Inferior parietal cortex (tissue), 1 donor: Measurements from ENCODE around the gene FBXO28.

Experiments used
- DNase-seq: peaks from one replicate; pipeline ENCODE4 v3.0.0-alpha.2; 2016; ENCODE audit errors: extremely low spot score

The FBXO28 gene

GRCh38 chr1:224157316-224157715 is 43.4 kb downstream of the FBXO28 start:
- DNase-seq, result no peak

- DNase-seq, result no peak
These were observed 45.6 kb downstream of the FBXO28 start for GRCh38 chr1:224159541-224159940.

DNA sequence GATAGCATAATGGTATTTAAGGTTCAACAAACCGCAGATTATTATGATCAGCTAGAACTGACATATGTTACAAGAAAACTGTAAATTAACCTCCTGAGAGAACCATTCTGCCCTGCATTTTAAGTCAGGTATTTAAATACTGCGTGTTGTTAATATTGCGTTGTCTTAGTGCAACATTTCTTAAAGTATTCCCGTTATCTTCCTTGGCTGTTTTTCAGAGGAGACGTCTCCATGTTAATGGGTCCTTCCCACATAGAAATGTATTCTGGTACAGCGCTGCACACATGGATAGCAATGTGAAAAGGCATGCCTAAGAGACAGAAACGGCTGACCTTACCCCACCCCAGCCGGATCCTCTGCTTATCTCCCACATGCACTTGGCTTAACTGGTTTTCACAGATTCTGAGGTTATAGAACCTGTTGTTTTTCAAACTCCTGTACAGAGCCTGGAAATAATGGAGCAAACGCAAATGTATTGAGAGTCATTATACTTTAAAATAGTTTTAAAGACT is 46.3 kb downstream of the FBXO28 start:
- DNase-seq, result peak; percentile 13

DNA sequence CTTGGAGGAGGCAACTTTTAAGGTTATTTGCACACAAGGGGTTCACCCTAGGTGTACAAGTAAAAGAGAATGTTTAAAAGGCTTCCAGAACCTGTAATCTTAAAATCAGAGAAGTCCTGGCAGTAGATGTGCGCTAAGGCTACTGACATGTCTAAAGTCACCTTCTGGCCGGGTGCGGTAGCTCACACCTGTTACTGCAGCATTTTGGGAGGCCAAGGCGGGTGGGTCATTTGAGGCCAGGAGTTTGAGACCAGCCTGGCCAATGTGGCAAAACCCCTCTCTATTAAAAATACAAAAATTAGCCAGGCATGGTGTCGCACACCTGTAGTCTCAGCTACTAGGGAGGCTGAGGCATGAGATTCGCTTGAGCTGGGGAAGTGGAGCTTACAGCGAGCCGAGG is 48.9 kb downstream of the FBXO28 start:
- DNase-seq, result no peak

- no peak for DNase-seq
These were observed 49.4 kb downstream of the FBXO28 start for GRCh38 chr1:224163311-224163710.

DNA sequence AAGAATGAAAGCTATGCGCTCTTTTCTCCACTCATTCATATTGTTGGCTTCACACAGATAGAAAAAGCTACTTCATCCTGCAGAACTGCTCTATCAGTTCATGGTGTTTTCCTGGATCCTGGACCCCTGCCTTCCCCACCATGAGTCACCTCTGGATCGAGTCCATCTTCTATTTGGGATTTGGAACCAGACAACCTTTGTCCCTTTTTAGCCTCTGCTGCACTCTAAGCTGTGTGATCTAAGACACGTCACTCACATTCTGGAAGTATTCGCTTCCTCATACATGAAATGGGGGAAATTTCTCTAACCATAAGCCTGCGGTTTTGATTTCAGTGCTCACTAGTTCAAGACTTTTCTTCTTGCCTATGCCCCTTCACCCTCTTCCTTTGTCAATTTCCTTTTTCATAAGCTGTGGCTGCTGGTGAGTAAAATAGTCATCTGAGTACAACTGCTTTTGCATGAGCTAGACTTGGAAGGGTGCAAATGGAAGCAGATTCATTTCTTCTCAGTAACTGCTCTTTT is 55.0 kb downstream of the FBXO28 start:
- peak; percentile 16 for DNase-seq

GRCh38 chr1:224169718-224170270 is 55.9 kb downstream of the FBXO28 start:
- no peak for DNase-seq

- no peak for DNase-seq
These were observed 56.4 kb downstream of the FBXO28 start for GRCh38 chr1:224170343-224170742.

GRCh38 chr1:224170748-224171478 is 57.0 kb downstream of the FBXO28 start:
- DNase-seq, result no peak

GRCh38 chr1:224172229-224172628 is 58.3 kb downstream of the FBXO28 start:
- DNase-seq, result no peak

- DNase-seq, result no peak
These were observed 59.6 kb downstream of the FBXO28 start for GRCh38 chr1:224173523-224173922.

DNA sequence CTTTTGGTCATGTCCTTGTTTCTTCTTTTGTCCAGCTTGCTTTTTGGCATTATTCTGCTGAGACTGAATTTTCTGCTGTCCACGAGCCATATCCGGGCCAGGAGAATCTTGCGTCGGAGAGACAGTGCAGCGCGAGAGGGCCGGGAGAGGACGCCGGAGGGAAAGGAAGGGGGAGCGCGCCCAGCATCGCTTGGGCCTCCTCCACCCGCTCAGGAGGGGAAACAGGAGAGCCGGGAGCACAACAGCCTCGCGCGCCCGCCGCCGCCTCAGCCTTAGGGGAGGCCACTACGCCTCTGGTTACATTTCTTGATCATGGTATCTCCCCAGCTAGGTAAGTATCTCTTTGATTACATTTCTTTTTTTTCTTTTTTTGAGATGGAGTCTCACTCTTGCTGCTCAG is 61.7 kb downstream of the FBXO28 start:
- no peak for DNase-seq

GRCh38 chr1:224177356-224177999 is 63.6 kb downstream of the FBXO28 start:
- DNase-seq, result no peak

DNA sequence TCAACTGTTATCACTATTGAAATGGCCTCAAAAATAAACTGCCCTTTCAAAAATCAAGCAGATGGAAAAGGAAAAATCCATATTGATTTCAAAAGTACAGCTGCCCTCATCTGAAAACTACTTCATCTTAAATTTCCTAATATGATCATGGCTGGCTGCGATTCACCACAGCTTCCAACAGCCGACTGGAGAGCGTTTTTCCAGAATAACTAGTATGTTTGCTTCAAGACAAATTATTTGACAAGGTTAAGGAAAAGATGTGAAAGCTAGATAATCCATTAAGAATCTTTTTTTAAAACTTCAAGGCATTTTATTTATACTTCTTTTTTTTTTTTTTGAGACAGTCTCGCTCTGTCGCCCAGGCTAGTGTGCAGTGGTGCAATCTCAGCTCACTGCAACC is 65.0 kb downstream of the FBXO28 start:
- DNase-seq, result no peak

DNA sequence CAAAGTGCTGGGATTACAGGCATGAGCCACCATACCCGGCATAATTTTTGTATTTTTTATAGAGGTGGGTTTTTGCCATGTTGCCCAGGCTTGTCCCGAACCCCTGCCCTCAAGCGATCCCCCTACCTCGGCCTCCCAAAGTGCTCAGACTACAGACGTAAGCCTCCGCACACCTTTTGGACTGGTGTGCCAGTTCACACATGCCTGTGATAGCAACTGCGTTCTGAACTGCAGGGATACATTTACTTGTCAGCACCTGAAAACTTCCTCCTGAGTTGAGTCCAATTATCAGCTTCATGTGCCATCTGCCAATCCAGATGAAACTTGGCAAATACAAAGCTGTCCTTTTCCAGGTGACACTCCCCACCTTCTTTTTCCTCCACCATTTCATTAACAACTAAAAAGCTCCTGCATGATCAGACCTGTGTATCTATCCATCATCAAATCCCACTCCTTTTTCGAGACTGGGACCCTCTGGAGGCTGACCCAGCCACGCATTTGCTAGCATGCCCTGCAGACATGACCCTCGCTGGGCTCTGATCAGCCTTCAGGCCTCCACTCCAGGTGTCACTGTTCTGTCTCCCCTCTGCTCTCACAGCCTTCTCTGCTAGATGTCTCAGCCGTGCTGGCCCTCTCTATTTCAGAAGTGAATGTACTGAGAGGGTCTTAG is 67.0 kb downstream of the FBXO28 start:
- DNase-seq, result no peak

DNA sequence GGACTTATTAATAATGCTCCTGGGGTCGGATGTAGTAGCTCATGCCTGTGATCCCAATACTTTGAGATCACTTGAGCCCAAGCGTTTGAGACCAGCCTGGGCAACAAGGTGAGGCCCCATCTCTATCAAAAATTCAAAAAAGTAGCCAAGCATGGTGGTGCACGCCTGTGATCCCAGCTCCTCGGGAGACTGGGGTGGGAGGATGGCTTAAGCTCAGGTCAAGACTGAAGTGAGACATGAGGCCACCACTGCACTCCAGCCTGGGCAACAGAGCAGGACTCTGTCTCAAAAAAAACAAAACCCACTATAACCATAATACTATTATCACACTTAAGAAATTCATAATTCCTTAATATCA is 67.5 kb downstream of the FBXO28 start:
- DNase-seq, result no peak

DNA sequence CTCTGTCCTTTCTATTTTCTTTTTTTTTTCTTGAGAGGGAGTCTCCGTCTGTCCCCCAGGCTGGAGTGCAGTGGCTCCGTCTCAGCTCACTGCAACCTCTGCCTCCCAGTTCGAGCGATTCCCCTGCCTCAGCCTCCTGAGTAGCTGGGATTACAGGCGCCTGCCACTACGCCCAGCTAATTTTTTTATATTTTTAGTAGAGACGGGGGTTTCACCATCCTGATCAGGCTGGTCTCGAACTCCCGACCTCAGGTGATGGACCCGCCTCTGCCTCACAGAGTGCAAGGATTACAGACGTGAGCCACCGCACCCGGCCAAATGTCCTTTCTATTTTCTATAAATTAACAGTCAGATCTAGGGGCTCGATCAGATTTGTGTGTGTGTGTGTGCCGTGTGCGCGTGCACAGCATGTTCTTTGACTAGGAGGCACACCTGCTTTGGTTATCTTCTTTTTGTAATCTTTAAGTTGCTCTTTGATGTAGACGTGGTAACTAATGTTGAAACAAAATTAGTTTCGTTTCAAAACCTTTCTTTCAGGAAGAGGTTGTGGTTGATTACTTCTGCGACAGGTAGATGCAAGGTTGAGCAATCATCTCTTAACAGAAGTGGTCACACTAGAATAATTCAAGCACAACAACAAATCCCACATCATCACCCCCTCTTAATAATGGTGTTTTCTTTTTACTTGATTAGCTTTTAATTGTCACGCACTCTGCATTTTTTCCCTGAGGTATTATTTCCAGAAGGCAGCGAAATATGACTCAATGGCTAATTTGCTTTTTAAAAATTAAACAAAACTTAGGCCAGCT is 68.3 kb downstream of the FBXO28 start:
- no peak for DNase-seq

- DNase-seq, result peak; percentile 77
These were observed 69.1 kb downstream of the FBXO28 start, which contains the start of gene DEGS1 for GRCh38 chr1:224182866-224183590. Gene DEGS1, plus strand, starts transcription at chr1:224183240. Its CDS starts 97 bp downstream, at chr1:224183337.

DNA sequence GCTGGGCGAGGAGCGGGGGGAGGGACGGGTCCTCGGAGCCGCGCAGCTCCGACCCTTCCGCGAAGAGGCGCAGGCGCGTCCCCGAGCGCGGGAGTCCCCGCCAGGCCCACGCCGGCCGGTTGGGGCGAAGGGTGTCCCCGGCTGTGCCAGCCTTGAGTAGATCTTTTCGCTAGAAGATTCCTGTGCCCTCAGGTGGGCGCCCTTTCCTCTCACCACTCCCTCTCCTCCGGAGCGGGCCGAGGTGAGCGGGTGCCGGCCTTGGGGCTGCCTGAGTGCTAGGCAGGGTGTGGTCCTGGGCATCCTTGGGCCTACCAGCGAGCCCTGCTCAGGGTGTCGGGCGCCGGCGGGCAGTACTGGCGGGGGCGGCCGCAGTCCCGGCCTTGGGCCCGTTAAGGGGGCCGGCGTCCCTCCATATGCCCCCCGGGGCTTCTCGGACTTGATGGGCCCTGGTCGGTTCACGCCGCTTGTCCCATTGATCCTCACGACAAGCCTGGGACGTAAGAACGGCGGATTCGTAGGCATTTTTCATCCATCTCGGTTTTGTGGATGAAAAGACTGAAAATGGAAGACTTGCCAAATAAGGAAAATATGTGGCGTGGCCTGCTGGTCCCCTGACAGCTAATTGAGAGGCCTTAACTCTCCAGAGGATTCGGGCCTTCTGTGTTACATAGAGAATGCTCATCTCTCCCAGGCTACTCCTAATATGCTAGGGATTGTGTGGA is 69.8 kb downstream of the FBXO28 start:
- DNase-seq, result peak; percentile 63

- no peak for DNase-seq
These were observed 71.3 kb downstream of the FBXO28 start for GRCh38 chr1:224185208-224185607.
